Tongue (tissue), 2 donors: ENCODE results near the gene NCOR1. TPM values are rescaled to one million over a fixed set of nuclear protein-coding genes. Genes with fewer than 3 reads are reported as not detected.
"Not testable (repeated sequence)": the region's sequence is repeated elsewhere in the genome, so short reads cannot be mapped to it uniquely, and the experiment has no call there.

Source experiments
- DNase-seq: peaks from one replicate; pipeline ENCODE4 v3.0.0-alpha.2; 2015
- total RNA-seq: library from RNA; depleted of rRNA; stranded (reverse); fragments of >200 nt; gene quantifications from one replicate; pipeline ENCODE4 v1.2.3, GENCODE V29; 2014

The NCOR1 gene
- total RNA-seq, 1 donor from 2014 or later: 128 TPM

DNA sequence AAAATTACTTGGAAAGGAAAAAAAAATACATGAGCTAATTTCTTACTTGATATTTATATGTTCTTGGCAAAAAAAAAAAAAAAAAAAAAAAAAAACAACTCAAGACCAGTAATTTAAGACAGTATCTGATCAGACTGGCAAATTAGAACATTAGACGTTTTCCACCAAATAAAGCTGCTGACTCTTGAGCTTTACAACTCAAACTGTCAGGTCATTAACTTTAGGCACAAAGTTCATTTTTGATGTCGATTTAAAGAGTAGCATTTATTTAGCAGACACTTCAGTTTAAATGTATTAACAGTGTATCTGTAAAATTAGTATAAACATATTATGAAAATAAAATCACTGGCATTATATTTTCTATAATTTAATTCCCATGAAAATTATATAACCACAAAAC, 66.7 kb downstream of the NCOR1 start:
- DNase-seq: no peak

DNA sequence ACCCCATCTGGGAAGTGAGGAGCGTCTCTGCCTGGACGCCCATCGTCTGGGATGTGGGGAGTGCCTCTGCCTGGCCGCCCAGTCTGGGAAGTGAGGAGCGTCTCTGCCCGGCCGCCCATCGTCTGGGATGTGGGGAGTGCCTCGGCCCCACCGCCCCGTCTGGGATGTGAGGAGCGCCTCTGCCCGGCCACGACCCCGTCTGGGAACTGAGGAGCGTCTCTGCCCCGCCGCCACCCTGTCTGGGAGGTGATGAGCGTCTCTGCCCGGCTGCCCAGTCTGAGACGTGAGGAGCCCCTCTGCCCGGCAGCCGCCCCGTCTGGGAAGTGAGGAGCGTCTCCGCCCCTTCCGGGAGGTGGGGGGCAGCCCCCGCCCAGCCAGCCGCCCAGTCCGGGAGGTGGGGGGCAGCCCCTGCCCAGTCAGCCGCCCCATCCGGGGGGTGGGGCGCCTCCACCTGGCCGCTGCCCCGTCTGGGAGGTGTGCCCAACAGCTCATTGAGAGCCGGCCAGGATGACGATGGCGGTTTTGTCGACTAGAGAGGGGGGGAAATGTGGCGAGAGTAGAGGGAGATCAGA, 69.9 kb downstream of the NCOR1 start:
- DNase-seq: not testable (repeated sequence)

GRCh38 chr17:16141685-16142084, 73.6 kb downstream of the NCOR1 start:
- no peak for DNase-seq

DNA sequence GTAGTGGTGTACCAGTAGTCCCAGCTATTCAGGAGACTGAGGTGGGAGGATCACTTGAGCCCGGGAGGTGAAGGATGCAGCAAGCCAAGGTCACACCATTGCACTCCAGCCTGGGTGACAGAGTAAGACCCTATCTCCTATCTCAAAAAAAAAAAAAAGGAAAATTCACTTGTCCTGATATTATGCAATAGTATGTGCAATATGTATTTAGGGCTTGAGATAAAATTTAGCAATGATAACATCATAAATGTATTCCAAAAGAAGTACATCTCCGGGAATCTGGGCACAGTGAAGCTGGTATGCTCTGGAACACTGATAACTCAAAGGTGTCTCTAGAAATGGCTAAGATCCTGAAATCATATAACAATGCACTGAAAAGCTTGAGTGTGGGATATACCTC, 74.5 kb downstream of the NCOR1 start:
- no peak for DNase-seq

DNA sequence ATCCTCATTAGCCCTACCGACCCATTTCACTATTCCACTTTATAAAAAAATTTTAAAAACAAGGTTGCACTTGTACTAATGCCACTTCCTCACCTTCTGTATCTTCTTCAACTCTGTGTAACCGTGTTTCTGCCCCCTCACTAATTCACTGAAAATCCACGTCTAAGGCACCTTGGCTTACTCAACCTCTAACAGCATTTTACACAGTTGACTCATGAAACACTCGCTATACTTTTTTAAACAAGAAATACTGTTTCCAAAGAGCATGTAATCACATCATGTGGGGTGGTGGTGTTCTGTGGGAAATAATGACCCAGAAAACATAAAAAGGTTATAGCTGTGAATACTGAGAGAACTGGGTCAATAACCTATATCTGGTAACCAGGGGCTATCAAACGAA, 79.9 kb downstream of the NCOR1 start:
- DNase-seq: no peak

- DNase-seq: no peak
Observed at GRCh38 chr17:16131593-16131992, 83.7 kb downstream of the NCOR1 start.

DNA sequence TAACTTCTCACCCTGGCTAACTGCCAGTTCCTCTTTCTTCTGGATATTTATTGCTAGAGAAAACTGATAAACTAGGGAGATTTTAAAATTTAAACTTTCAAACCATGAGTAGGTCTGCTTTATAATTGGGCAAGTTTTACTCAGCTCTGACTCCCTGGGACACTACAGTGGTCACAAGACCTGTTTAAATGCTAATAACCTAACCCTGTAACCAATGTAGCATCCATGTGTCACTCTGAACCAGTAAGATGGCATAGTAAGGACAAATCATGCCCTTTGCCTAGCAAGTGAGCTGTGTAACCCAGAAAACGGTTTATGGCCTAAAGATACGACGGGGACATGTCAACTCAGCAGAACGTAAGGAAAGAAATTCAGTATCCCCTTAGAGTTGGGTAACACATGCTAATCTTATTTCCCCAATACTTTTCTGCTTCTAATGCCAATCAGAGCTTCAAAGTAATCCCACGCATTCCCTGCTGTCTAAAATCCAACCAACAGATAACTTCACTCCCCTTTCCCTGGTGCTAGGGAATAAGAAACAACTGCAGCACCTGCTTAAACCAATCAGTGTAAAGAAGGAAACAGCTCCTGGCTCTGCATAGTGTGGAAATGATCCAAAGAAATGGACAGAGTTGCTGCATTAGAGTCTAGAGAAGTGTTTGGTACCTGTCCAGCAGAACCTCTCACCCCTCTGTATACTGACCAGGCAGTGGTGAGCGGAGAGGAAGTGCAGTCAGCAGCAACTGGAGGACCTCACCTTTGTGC, 85.7 kb downstream of the NCOR1 start:
- DNase-seq: peak; percentile 13

- DNase-seq: no peak
Observed at GRCh38 chr17:16123531-16123930, 91.8 kb downstream of the NCOR1 start.

GRCh38 chr17:16122697-16123434, 92.5 kb downstream of the NCOR1 start:
- no peak for DNase-seq

GRCh38 chr17:16121915-16122314, 93.4 kb downstream of the NCOR1 start:
- DNase-seq: no peak

DNA sequence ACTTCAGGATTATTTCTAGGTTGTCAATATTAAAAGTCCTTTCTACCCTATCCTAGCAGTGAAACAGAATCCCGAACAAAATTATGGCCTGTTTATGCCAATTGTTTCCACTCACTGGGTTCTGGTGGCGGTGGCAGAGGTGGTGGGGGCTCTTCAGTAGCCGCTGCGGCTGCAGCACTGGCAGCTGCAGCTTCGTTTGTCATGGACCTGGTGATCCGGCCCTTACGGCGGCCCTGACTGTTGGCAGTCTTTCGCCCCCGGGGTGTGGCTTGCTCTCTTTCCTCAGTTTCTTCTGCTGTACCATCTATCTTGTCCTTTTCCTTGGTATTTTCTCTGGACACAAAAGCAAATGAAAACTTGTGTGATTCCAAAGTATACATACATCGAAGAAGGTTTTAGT, 94.4 kb downstream of the NCOR1 start:
- no peak for DNase-seq

GRCh38 chr17:16117149-16117548, 98.2 kb downstream of the NCOR1 start:
- no peak for DNase-seq

DNA sequence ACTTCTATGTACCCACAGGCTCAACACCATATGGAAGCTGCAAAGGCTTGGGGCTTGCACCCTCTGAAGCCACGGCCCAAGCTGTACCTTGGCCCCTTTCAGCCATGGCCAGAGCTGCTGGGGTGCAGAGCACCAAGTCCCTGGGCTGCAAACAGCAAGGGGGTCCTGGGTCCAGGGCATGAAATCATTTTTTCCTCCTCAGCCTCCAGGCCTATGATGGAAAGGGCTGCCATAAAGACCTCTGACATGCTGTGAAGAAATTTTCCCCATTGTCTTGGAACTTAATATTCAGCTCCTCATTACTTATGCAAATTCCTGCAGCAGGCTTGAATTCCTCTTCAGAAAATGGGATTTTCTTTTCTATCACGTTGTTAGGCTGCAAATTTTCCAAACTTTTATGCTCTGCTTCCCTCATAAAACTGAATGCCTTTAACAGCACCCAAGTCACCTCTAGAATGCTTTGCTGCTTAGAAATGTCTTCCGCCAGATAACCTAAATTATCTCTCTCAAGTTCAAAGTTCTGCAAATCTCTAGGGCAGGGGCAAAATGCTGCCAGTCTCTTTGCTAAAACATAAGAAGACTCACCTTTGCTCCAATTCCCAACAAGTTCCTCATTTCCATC, 100.1 kb downstream of the NCOR1 start:
- DNase-seq: not testable (repeated sequence)

DNA sequence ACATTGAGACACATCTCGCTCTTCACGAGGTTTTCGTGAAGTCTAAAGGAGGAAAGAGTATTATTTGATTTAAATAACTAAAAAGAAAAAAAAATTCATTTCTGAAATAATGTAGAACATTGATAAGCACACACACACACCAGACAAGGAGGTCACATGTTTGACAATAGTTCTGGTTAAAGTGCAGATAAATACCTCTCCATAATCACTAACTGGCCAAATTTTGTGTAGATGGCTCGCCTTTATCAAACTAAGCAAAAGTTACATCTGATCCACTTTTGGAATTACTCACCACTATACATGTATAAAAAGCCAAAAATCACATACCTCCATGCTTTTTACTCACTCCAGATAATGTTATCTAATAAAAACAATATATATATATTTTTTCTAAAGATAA, 106.5 kb downstream of the NCOR1 start:
- DNase-seq: no peak

DNA sequence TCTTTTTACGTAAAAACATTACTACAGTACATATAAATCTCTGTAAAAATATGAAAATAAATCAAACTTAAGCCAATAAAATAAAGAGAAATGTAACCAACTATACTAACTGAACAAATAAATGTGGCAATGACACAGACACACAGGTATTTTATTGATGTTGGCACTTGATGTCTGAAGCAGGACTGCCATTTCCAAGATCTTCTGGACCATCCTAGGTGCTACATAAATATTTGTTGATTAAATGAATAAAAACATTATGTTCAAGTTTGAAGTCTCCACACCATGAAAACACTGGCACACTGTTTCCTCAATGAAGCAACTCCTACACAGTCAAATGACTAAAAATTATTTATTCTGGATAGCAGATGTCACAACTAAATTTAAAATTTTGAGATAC, 106.9 kb downstream of the NCOR1 start:
- DNase-seq: no peak

GRCh38 chr17:16107165-16107770, 108.1 kb downstream of the NCOR1 start:
- DNase-seq: no peak

GRCh38 chr17:16106161-16106891, 109.0 kb downstream of the NCOR1 start:
- DNase-seq: peak; percentile 76

DNA sequence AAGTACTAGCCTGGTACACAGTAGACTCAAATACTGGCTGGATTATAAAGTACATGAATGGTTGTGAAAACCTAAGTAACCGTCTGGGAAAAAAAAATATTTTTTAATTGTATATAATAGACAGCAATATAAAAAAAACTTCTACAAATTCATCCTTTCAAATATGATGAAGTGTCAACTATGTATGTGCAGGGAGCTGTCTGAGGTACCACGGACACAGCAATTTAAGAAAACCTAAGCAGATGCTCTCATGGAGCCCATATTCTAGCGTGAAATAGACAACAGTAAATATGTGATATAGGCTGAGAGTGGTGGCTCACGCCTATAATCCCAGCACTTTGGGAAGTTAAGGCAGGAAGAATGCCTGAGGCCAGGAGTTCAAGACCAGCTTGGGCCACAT, 111.1 kb downstream of the NCOR1 start:
- DNase-seq: no peak

DNA sequence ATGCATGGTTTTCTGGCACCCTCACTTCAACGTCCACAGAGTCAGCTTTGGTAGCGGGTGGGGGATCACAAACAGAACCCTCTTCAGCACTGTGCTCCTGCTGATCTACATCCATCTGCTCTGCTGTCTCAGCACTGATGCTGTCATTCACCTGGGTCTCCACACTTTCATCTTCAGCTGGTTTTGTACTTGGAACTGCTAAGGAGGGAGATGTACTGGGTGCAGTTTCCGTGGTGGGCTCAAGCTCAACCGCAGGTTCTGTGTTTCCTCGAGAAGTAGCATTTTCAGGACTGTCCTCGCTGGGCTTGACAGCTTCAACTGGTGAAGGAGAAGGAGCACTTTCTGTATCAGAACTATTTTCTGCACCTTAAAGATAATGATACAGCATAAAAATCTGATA, 113.9 kb downstream of the NCOR1 start:
- no peak for DNase-seq

- DNase-seq: no peak
Observed at GRCh38 chr17:16100737-16101400, 114.5 kb downstream of the NCOR1 start.

DNA sequence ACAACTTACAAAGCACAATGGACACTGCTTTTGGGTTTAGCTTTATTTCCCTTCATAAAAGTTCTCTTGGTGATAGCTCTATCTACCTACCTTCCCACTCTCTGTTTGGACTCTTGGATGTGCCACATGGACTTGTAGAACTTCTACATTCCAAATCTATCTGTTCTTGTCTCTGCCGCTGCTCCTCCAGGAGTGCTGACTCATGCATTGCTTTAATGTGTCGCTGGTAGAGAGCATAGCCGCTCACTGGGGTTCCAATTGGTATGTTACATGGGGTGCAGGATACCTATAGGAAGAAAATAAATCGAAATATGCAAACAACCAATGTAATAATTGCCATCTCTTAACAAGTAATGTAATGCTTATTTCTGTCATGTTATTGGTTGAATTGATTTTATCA, 123.6 kb downstream of the NCOR1 start:
- DNase-seq: no peak
